ENCODE measurements around the gene MUTYH. TPM values are rescaled to one million over a fixed set of nuclear protein-coding genes. Genes with fewer than 3 reads are reported as not detected.
A peak's percentile ranks its signal among the peaks of the same experiment; 100 is the strongest.

The MUTYH gene
- total RNA-seq, 2 donors from 2014 or later = 28.1 to 29.1 TPM

DNA sequence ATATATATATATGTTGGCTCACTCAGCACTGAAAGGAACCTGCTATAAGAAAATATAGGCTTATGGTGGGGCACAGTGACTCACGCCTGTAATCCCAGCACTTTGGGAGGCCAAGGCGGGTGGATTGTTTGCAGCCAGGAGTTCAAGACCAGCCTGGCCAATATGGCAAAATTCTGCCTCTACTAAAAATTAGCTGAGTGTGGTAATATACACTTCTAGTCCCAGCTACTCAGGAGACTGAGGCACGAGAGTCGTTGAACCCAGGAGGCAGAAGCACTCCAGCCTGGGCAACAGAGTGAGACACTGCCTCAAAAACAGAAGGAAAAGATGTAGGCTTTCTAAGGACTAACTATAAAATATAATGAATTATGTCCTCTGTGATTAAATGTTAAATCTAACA is 14.6 kb upstream of the MUTYH start:
- intact Hi-C loops (cut with DNase I, micrococcal nuclease) = loop anchor here in 1 of 2 donors (5.0 kb wide), 1 partner anchor 217 kb away; no protein-coding TSS in a partner anchor
- DNase-seq (no peak), ATAC-seq (no peak)

DNA sequence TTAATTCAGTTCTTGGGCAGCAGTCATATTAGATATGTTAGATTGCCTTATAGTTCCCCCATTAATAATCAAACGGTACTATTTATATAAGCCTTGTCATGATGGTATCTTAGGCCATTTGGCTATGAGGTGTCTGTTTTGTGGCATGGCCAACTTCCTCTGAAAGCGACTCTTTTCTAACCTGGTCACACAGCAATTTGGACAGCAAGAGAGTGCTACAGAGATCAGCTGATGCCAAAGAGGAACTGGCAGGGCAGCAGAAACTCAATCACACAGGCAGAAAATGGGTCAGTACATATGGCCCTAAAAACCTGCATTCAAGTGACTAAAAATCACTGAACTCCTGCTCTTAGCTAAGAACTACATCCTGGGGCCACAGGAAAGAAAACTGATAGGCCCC is 13.4 kb upstream of the MUTYH start:
- no peak for DNase-seq
- intact Hi-C loops (cut with DNase I, micrococcal nuclease) = no loop called here
- no peak for ATAC-seq

DNA sequence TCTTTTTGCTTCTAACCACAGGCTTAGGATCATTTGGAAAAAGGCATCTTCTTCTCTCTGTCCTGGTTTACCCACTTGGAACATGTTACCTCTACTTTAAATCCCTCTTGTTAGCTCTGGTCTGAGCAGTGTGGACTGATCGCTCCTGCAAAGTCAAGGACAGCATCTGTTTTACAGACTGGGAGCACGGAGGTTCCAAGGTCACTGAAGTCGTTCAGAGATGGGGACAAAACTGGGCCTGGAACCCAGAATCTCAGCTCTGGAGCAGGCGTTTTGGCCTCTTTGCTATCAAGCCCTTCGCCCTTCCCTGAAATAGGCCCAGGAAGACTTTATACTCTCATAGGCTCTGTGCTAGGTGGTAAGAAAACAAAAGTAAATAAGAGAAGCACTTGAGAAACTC is 11.3 kb upstream of the MUTYH start:
- ATAC-seq = no peak
- intact Hi-C loops (cut with DNase I, micrococcal nuclease) = no loop called here
- DNase-seq = no peak

DNA sequence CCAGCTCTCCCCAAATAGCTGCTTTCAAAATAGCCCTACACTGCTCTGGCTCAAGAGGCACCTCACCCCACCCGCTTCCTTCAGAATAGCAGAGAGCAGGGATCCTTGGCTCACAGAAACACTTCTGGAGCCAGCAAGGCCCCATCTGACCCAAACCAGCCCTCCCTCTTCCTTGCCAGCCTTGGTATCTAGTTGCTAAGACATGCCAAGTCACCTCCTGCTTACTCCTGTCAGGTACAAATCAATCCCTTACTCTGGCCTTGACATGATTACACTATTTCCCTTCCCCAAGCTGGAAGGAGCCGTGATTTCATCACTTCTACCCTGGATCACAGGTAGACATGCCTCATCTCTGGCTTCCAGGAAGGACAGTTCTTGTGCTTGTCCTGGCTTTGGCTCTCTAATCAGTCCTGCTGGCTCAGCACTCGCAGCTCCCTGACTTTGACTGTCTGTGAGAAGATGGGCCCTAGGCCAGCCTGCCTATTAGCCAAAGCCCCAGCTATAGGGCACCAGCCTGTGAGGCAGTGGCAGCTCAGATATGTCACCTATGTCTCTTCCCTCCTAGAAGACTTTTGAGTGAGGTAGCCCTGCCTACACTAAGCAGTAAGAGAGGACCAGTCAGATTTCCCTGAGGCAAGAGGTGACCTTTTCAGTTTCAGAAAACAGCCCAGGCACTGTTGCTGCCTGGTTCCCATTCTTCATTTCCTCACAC is 8.9 kb upstream of the MUTYH start:
- ATAC-seq (peak; percentile 13), DNase-seq (no peak)
- intact Hi-C loops (cut with DNase I, micrococcal nuclease) = loop anchor here in 1 of 2 donors (10.0 kb wide), 1 partner anchor 146 kb away; the partner anchor contains the start of gene TESK2

DNA sequence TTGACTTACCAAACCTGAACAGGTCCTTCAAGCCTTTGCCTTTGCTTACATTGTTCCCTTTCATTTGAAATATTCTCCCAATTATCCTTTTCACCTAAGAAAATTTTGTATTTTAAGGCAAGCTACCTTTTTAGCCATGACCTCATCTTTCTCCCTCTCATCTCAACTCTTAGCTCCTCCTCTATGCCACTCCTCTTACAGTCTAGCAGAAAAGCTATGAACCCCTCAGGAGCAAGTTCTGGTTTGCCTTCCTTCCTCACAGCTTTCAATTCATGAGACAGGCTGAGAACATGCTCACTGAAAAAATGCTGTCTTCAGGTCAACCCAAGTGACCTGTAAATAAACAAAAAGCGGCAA is 8.3 kb upstream of the MUTYH start:
- intact Hi-C loops (cut with DNase I, micrococcal nuclease) = loop anchor here in 1 of 2 donors (10.0 kb wide), 1 partner anchor 146 kb away; the partner anchor contains the start of gene TESK2
- ATAC-seq (no peak), DNase-seq (no peak)

DNA sequence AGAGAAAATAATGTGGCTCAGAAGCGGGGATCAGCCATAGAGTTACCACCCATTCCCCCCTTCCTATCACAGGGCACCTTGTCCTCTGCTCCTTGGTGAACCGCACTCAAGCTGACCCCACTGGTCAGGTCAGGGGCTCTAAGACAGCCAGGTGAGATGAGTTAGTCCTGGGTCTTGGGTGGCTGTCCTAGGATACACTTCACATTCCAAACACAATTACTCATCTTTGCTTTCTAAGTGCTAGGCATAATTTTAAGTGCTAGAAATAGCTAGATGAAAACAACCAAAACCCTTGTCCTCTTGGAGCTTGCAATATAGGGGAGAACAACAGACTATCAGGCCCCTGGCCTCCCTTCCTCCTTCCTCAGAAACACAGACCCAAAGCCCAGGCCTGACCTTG is 7.8 kb upstream of the MUTYH start:
- ATAC-seq (no peak), DNase-seq (no peak)
- intact Hi-C loops (cut with DNase I, micrococcal nuclease) = loop anchor here in 1 of 2 donors (10.0 kb wide), 1 partner anchor 147 kb away; the partner anchor contains the start of gene TESK2

DNA sequence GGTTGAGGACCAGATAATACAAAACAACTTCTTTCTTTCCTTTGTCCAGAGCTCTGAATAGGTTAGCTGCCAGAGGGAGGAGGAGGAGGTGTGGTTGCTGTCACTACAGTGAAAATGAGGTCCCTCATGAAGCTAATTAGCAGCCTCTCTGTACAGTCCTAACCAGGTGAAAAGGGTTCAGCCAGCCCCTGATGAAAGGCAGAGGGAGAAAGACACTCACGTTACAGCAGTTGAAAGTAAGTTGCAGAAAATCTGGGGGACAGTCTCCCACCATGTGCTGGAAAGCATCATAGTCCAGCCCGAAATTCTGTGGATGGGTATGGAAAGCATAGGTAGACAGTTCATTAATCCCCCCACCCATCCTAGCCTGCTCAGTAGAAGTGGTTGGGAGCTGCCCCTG is 6.2 kb upstream of the MUTYH start:
- ATAC-seq (no peak), DNase-seq (no peak)
- intact Hi-C loops (cut with DNase I, micrococcal nuclease) = loop anchor here in 1 of 2 donors (10.0 kb wide), 1 partner anchor 148 kb away; the partner anchor contains the start of gene TESK2

DNA sequence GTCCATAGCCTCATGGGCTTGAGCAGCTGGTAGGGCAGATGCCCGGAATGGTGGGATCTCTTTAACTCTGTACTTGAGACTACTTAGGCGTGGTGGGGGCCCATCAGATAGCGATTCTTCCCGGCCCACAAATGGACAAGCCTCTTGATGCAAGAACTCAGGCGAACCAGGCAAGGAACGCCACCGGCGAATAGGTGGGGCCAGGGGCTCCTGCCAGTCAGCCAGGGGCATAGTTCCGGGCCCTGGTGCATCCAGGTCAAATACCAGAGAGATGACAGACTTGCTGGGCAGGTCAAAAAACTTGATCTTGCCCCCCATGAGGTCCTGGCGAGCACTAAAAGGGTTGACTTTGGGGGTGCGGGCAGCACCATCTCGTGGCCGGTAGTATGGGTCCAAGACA is 4.8 kb upstream of the MUTYH start:
- intact Hi-C loops (cut with DNase I, micrococcal nuclease) = loop anchor here in 1 of 2 donors (10.0 kb wide), 1 partner anchor 150 kb away; the partner anchor contains the start of gene TESK2
- DNase-seq (no peak), ATAC-seq (no peak)

DNA sequence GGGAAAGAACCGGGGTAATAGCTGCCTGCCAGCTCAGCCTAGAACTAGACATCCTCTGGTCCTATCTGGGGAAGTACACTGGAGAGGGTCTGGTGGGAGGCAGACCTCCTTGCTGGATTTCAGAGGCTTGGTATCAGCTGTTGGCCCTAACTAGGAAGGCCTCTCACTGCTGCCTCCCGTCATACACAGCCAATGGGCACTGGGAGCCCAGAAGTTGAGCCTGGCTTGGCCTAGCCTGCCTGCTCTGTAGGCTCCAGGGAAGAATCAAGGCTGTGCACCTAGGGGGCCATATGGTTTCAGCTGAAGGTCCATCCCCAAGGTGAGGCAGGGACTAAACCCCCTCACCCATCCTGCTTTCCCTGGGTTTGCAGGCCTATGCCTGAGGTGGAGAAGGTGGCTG is 4.3 kb upstream of the MUTYH start:
- intact Hi-C loops (cut with DNase I, micrococcal nuclease) = loop anchor here in 1 of 2 donors (10.0 kb wide), 1 partner anchor 150 kb away; the partner anchor contains the start of gene TESK2

DNA sequence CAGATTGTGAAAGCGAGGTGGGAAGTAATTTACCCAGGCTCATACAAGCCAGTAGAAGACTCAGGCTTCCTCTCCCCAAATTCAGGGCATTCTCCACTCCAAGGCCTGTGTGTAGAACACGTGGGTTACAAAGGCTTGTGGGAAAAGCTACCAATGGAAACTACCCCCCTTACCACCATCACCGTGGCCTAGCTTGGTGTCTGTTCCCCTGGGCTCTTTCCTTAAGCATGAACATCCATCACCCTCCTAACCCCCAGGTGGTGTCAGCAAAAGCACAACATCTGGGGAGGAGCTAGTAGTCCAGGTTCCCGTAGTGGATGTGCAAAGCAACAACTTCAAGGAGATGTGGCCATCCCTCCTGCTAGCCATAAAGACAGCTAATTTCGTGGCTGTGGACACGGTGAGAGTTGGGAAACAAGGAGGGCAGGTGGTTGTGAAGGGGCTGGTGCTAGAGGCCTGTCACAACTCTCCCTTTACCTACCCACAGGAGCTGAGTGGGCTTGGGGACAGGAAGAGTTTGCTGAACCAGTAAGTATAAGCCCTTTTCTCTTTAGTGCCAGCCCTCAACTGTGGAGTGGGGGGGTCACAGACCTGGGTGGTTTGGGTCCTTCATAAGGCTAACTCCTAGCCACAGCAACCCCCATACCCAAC is 701 bp upstream of the MUTYH start:
- intact Hi-C loops (cut with DNase I, micrococcal nuclease) = loop anchor here in 1 of 2 donors (10.0 kb wide), 1 partner anchor 154 kb away; the partner anchor contains the start of gene TESK2
- DNase-seq = no peak
- ATAC-seq = no peak

More for the DNA sequence above, 4.3 kb upstream of the MUTYH start:
- no peak for ATAC-seq
- DNase-seq = no peak

DNA sequence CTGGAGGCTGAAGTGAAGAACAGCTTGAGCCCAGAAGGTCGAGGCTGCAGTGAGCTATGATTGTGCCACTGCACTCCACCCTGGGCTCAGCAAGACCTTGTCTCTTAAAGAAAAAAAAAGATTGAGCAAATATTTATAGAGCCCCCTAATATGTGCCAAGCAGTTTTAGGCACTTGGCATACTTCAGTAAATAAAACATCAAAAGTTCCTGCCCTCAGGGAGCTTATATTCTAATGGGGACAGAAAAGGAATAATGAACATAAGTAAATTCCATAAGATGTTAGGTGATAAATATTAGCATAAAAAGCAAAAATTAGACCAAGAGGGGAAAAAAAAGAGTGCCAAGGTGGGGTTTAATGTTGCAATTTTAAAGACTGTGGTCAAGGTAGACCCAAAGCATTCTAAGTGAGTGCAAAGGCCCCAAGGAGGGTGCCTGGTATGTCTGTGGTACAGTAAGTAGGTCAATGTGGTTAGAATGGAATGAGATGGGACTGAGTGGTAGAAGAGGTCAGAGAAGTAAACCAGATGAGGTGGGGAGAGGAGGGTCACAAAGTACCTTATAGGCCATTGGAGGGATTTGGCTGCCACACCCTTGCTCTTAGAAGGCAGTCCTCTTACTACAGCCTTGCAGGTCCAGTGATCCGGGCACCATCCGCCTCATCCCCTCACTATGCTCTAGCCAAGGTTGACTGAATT is 2.5 kb downstream of the MUTYH start:
- intact Hi-C loops (cut with DNase I, micrococcal nuclease) = no loop called here
- DNase-seq (peak in 1 of 2 donors; percentile 19), ATAC-seq (no peak)

DNA sequence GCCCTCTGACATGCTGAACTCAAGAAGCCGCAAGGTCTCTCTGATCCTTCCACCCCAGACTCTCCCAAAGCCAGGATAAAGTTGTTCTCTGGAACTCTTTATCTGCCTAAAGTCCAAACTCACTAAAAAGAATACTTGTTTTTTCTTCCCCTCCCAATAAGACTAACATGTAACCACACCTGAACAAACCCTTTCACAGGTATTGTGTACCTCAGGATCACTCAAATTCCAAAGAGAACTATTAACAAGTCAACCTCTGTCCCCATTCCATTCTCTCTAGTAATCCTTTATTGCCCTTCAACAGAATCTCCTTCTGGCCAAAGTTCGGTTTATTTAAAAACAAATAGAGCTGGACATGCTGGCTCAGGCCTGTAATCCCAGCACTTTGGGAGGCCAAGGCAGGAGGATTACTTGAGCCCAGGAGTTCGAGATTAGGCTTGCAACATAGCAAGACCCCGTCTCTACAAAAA is 4.3 kb downstream of the MUTYH start:
- ATAC-seq = peak; percentile 69
- no peak for DNase-seq
- intact Hi-C loops (cut with DNase I, micrococcal nuclease) = no loop called here

DNA sequence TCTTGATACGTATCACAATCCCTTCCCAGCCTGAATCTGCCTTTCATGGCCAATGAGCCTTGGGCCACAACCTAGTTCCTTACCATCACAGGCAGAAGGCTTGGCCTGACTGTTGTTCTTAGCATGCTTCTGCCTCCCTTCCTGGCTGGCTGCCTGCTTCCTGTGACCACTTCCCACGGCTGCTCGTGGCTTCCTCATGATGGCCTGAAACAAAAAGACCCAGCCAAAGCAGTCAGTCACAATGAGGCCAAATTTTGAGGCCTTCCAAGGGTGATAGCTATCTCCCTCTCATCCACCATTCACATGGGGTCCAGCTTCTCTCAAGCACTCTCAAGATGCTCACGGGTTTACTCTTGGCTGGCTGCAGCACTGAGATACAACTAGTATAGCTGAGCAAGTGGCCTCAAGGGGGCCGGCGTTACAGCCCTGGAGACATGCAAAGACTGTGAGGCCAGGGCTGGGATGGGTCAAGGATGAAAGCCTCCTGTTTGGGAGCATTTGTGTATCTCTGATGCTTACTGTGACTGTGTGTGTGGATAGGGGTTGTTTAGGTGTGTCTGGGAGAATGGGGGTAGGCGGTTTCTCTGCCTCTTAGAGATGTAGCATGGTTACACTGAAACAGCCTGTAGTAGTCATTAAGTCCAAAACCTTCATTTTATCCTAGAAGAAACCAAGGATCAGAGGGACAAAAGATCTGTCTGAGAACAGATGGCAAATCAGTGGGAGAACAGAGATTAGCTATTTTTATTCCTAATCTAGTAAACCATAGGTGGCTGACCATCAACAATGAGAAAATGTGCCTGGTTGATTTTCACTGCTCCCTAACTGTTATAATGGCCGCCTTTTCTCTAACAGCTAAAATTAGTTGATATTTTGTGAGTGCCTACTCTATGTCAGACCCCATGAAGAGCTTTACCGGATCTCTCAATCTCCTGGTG is 5.7 kb downstream of the MUTYH start:
- intact Hi-C loops (cut with DNase I, micrococcal nuclease) = no loop called here
- no peak for ATAC-seq
- peak in 1 of 2 donors; percentile 42 for DNase-seq

DNA sequence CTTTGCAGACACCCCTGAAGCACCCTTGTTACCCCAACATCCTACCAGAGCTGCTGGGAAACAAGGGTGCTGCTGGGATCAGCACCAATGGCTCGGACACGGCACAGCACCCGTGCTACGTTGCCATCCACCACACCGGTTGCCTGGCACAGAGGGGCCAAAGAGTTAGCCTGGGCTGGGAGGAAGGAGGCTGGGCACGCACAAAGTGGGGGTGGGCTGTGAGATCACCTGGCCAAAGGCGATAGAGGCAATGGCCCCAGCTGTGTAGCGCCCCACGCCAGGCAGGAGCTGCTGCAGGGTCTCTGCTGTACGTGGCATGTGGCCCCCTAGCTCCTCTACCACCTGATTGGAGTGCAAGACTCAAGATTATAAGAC is 7.9 kb downstream of the MUTYH start:
- intact Hi-C loops (cut with DNase I, micrococcal nuclease) = no loop called here
- ATAC-seq (no peak), DNase-seq (no peak)

DNA sequence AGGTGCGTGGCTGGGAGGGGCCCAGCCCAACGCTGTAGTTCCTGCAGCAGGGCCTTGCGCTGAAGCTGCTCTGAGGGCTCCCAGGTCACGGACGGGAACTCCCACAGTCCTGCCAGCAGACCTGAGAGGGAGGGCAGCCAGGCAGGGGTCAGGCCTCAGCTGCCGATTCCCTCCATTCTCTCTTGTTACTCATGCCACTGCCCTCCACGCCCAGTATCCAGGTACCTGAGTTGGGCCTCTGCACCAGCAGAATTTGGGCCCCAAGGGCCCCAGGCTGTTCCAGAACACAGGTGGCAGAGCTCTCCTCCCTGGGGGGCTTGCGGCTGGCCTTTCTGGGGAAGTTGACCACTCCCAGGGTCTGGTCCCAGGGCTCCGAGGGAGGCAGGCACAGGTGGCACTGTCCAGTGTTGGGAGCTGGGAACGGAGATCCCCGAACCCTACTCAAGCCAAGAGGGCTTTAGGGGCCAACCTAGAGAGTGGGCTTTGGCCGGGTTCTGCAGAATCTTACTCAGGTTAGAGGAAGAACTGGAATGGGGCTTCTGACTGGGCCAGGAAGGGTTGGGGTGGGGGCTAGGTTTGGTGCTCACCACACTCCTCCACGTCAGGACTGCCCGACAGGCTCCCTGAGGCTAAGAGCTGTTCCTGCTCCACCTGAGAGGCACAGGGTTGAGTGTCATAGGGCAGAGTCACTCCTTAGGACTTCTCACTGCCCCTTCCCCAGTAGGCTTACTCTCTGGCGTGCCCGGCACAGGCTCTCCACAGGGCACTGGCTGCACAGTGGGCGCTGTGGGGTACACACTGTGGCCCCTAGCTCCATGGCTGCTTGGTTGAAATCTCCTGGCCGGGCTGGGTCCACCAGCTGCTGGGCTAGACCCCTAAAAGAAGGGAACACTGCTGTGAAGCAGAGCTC is 8.5 kb downstream of the MUTYH start:
- intact Hi-C loops (cut with DNase I, micrococcal nuclease) = no loop called here
- no peak for DNase-seq
- no peak for ATAC-seq

DNA sequence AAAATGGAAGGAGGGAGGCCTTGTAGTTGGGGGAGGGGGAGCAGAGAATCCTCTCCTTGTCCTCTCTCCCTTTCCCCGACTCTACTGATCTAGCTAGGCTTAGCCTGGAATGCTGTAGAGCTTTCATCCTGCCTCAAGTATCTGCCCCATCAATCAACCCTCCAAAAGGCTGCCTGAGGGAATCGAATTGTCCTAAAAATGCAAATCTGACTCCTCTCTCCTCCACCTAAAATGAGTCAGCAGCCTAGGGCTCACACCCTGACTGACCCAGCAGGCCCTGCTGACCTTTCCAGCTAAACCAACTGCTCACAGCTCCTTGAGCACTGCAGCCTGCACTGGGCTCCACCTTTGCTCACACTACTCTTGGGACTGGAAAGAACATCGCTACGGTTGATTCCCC is 10.8 kb downstream of the MUTYH start:
- DNase-seq = no peak
- intact Hi-C loops (cut with DNase I, micrococcal nuclease) = no loop called here
- no peak for ATAC-seq

DNA sequence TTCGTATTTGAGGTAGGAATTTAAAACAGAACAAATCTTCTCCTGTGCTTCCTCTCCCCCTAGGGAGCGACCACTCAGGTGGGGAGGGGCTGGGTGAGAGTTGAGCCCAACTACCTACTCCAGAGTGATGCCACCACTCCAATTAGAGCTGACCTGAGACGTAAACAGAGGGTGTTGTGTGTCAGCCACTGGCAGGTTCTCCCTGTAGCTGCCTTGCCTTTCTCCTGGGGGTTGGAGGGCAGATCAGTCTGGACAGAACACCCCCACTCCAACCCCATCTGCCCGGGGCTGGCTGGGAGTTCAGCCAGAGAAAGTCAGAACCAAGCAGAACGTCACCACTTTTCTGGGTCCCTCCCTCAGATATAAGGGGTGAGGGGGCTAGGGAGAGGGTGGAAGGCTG is 11.6 kb downstream of the MUTYH start:
- intact Hi-C loops (cut with DNase I, micrococcal nuclease) = no loop called here
- ATAC-seq (no peak), DNase-seq (no peak)
